SU-DHL-6 (cell line): ENCODE results near the gene ZNF837.
A peak's percentile ranks its signal among the peaks of the same experiment; 100 is the strongest.

Source experiments
- H2AFZ ChIP-seq: fragments of 200-600 bp; sonication (generic); 2 replicates; pipeline ENCODE4 v1.6.1; 2014; ENCODE audit warnings: low read depth, mild to moderate bottlenecking, moderate library complexity, mixed read lengths, antibody characterized with exemption, low read length; ENCODE audit not compliant: severe bottlenecking
- H3F3A ChIP-seq: fragments of 200-600 bp; shearing (Covaris generic); 2 replicates; pipeline ENCODE4 v1.6.0; 2016; ENCODE audit warnings: antibody characterized with exemption, mild to moderate bottlenecking; ENCODE audit not compliant: insufficient read depth
- H3K27ac ChIP-seq: fragments of 200-600 bp; sonication (generic); 2 replicates; pipeline ENCODE4 v1.5.1; 2016; ENCODE audit warnings: low read depth, mild to moderate bottlenecking, low read length, moderate library complexity, mixed read lengths
- H3K27me3 ChIP-seq: fragments of 200-600 bp; sonication (generic), shearing (Covaris generic); 2 replicates; pipeline ENCODE4 v1.6.0; 2014; ENCODE audit warnings: mild to moderate bottlenecking, low read length
- H3K36me3 ChIP-seq: fragments of 200-600 bp; sonication (generic); 2 replicates; pipeline ENCODE4 v1.6.1; 2014; ENCODE audit warnings: mild to moderate bottlenecking, low read length, mixed read lengths
- H3K4me2 ChIP-seq: fragments of 300-600, 200-600 bp; shearing (Covaris generic), sonication (generic); 2 replicates; pipeline ENCODE4 v1.6.0; 2014; ENCODE audit warnings: low read length, low read depth, mild to moderate bottlenecking; ENCODE audit not compliant: poor library complexity, severe bottlenecking
- H3K4me3 ChIP-seq: fragments of 200-600 bp; sonication (generic); 2 replicates; pipeline ENCODE4 v1.5.1; 2014; ENCODE audit warnings: antibody characterized with exemption, low read length, mild to moderate bottlenecking, mixed read lengths; ENCODE audit not compliant: insufficient read depth, poor library complexity, severe bottlenecking
- H3K79me2 ChIP-seq: fragments of 200-600 bp; sonication (generic); 2 replicates; pipeline ENCODE4 v1.6.1; 2014; ENCODE audit warnings: mild to moderate bottlenecking, low read length, moderate library complexity; ENCODE audit not compliant: insufficient read depth
- H3K9ac ChIP-seq: fragments of 200-600 bp; sonication (generic); 2 replicates; pipeline ENCODE4 v1.7.0; 2014; ENCODE audit warnings: mild to moderate bottlenecking, low read length
- H3K9me2 ChIP-seq: fragments of 200-600 bp; sonication (generic); replicated peaks from 2 replicates; pipeline ENCODE4 v1.6.1; 2014; ENCODE audit warnings: low read length; ENCODE audit not compliant: insufficient read depth
- H3K9me3 ChIP-seq: fragments of 200-600 bp; sonication (generic); 2 replicates; pipeline ENCODE4 v1.6.1; 2014; ENCODE audit warnings: low read length, mixed read lengths; ENCODE audit not compliant: insufficient read depth
- H4K20me1 ChIP-seq: fragments of 200-600 bp; sonication (generic); 2 replicates; pipeline ENCODE4 v1.6.1; 2014; ENCODE audit warnings: low read depth, mild to moderate bottlenecking, antibody characterized with exemption, low read length, moderate library complexity, mixed read lengths
- EZH2phosphoT487 ChIP-seq: fragments of 200-600 bp; sonication (generic), shearing (Covaris generic); conservative IDR thresholded peaks from 2 replicates; pipeline ENCODE4 v1.6.1; 2018; ENCODE audit warnings: mild to moderate bottlenecking, antibody characterized with exemption, low read length, moderate library complexity, mixed read lengths
- TF ChIP-seq, protein P1 (sequence below): fragments of 200-600 bp; sonication (generic); IDR thresholded peaks from one replicate; pipeline ENCODE4 v1.5.1; 2017; ENCODE audit warnings: antibody characterized with exemption, mild to moderate bottlenecking, low read length, moderate library complexity; ENCODE audit not compliant: insufficient read depth, poor library complexity, severe bottlenecking

The ZNF837 gene

DNA sequence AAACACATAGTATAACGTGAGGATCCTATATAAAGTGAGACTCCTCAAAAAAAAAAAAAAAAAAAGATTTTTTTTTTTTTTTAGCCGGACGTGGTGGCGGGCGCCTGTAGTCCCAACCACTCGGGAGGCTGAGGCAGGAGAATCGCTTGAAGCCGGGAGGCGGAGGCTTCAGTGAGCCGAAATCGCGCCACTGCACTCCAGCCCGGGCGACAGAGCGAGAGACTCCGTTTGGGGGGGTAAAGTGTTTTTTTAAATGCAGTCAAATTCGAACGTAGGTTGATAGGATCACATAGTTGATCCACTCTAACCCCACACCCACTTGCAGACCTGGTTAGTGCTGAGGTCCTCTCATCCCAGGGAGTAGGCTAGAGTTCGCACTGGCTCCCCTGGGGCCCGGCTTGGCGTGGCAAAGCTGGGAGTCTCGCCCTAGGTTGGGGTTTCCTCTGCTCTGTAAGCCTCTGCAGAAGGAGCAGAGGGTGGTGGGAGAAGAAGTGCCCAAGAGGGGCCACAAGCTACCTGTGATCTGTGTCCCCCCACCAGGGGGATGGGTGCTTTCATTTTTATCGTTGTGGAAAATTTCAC lies 21.1 kb upstream of the ZNF837 start:
- no peaks in the 10 kb centered on the region for H3K79me2 ChIP-seq
- H3K9me3 ChIP-seq = no peaks in the 10 kb centered on the region
- H3K4me2 ChIP-seq = peak overlapping the region; percentile 91
- H3F3A ChIP-seq = peaks cover 5% of the 10 kb centered on the region; the same call in 1 of the 2 replicates
- peak overlapping the region; percentile 53 for H3K9ac ChIP-seq
- no peaks in the 10 kb centered on the region for H4K20me1 ChIP-seq
- H3K4me3 ChIP-seq = peak overlapping the region; percentile 58
- H3K27ac ChIP-seq = no peak overlapping the region
- H3K9me2 ChIP-seq = no peaks in the 10 kb centered on the region
- no peak for TF ChIP-seq EZH2phosphoT487
- TF ChIP-seq, protein P1, sequence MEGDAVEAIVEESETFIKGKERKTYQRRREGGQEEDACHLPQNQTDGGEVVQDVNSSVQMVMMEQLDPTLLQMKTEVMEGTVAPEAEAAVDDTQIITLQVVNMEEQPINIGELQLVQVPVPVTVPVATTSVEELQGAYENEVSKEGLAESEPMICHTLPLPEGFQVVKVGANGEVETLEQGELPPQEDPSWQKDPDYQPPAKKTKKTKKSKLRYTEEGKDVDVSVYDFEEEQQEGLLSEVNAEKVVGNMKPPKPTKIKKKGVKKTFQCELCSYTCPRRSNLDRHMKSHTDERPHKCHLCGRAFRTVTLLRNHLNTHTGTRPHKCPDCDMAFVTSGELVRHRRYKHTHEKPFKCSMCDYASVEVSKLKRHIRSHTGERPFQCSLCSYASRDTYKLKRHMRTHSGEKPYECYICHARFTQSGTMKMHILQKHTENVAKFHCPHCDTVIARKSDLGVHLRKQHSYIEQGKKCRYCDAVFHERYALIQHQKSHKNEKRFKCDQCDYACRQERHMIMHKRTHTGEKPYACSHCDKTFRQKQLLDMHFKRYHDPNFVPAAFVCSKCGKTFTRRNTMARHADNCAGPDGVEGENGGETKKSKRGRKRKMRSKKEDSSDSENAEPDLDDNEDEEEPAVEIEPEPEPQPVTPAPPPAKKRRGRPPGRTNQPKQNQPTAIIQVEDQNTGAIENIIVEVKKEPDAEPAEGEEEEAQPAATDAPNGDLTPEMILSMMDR = no peak
- peak overlapping the region; percentile 87 for H2AFZ ChIP-seq
- H3K27me3 ChIP-seq = no peaks in the 10 kb centered on the region
- no peaks in the 10 kb centered on the region for H3K36me3 ChIP-seq

DNA sequence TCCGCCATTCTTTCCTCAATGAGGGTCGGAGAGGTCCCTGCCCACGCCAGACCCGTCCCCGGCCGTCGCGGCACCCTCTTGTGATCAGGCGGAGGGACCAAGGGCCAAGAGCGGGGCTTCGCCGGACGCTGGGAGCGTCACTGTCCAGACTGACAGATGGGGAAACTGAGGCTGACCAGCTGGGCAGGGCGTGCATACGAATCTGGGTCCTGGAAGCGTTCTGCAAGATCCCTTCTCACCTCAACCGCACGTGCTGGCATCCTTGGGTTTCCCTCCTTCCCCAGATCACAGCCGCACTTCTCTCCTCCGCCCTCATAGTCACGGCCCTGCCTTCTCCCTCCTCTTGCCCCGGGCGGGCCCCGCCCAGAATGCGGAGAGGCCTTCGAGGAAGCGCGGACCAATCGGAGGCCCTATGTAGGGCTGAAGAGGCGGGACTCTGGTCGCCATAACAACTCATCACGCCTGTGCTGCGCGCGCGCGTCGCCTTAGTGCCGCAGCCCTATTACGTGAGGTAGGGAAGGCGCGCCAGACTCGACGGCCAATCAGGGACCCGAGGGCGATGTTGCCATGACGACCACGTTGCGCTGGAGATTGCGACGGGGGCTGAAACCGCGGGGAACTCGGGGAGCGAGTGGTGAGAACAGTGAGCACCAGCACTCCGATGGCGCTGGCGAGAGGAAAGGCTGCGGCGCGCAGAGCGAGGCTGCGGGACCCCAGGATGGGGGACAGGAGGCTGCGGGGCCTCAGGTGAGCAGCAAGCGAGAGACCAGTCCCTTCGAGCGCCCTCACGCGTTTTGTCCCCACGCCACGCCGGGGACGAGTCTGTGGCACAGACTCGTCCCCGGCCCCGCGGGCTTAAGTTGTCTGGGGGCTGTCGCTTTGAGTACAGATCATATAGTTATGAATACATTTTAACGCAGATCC lies 20.3 kb upstream of the ZNF837 start:
- Histone ChIP-seq H3K9me2 (no peaks in the 10 kb centered on the region), H3K27me3 (no peaks in the 10 kb centered on the region), H3K9ac (peak overlapping the region; percentile 53), H3F3A (peaks cover 5% of the 10 kb centered on the region; the same call in 1 of the 2 replicates), H2AFZ (peak overlapping the region; percentile 87), H3K36me3 (no peaks in the 10 kb centered on the region), H3K4me2 (peak overlapping the region; percentile 91), H3K9me3 (no peaks in the 10 kb centered on the region), H3K4me3 (peak overlapping the region; percentile 58), H3K79me2 (no peaks in the 10 kb centered on the region), H4K20me1 (no peaks in the 10 kb centered on the region), H3K27ac (no peak overlapping the region)
- TF ChIP-seq, protein P1 = no peak
- no peak for TF ChIP-seq EZH2phosphoT487

DNA sequence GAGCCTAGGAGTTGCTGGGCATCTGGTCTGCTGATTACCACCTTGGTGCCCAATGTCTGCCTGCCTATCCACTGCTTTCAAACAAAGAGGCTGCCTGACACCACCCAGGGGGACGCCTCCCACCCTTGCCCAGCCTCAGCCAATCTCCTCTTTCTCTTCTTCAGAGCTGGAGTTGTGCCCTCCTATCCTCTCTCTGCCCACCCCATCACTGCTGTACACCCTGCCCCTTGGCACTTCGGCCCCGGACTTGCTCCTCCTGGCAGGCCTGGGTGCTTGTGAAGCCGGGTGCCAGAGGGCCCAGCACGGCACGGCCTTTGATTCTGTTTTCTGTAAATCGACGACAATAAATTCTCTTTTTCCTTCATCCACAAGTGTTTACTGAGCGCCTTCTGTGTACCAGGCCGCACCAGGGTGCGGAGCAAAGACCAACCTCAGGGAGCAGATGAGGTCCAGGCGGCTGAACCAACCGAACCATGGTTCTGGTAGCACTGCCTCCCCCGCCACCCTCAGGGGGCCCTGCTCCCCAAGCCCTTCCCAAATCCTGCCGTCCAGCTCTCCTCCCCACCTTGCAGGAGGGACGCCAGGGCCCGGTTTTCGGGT lies 19.6 kb upstream of the ZNF837 start:
- no peaks in the 10 kb centered on the region for H4K20me1 ChIP-seq
- no peaks in the 10 kb centered on the region for H3K27me3 ChIP-seq
- TF ChIP-seq, protein P1 = no peak
- TF ChIP-seq EZH2phosphoT487 = no peak
- H3K9me2 ChIP-seq = no peaks in the 10 kb centered on the region
- H3K79me2 ChIP-seq = no peaks in the 10 kb centered on the region
- H3K9ac ChIP-seq = peak overlapping the region; percentile 33; the same call in 1 of the 2 replicates
- peak overlapping the region; percentile 50 for H3K4me2 ChIP-seq
- no peaks in the 10 kb centered on the region for H3K9me3 ChIP-seq
- H3K27ac ChIP-seq = no peak overlapping the region
- no peaks in the 10 kb centered on the region for H3K36me3 ChIP-seq
- H2AFZ ChIP-seq = no peak overlapping the region
- peaks cover 5% of the 10 kb centered on the region; the same call in 1 of the 2 replicates for H3F3A ChIP-seq
- peak overlapping the region; percentile 36 for H3K4me3 ChIP-seq
